ENCODE data around the gene PLCL1.

PLCL1 gene

DNA sequence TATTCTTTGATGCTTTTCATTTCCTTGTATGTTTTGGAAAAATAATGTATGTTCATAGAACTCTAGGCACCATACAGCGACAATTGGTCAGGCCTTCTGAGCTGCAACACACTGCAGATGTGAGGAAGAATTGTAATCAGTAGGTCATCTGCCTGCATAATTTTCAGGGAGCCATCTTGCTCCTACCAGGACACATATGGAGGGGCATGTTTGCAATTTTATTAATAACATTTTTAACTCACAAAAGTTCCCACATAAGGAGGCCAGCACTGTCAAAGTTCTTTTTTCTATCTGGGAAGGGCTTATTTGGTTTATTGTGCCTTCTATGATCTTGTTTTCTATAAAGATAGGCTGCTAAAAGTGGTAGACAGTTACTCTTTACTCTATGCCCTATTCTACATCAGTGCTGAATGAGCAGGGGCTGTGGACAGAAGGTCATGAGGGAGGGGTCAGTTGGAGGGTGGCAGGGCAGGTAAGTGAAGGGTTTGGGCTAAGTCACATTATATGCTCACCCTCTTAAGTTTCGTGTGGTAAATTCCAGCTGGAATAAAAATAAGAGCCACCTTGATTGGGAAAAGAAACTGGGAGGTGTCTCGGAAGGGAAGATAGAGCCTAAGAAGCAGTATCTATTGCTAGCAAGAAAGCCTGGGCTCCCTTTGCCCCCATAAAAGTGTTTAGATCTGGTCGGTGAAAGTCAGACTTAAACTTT, 126.3 kb downstream of the PLCL1 start:
- no peak for TF ChIP-seq EZH2 (IDR thresholded peaks at IDR 0.05)
- TF ChIP-seq POLR2AphosphoS5 (IDR thresholded peaks at IDR 0.05; ENCODE audit: borderline replicate concordance, low read depth, low read length): no peak
- TF ChIP-seq FOXP2 (optimal IDR thresholded peaks at IDR 0.05; ENCODE audit: control extremely low read depth, extremely low read length, insufficient read depth): no peak
- Histone ChIP-seq H3K4me3 (no peak overlapping the region), H3K27ac (no peak overlapping the region), H3K9ac (ENCODE audit: insufficient read length) (no peak overlapping the region), H3K36me3 (ENCODE audit: insufficient read depth, low read length) (no peaks in the 10 kb centered on the region), H3K9me3 (ENCODE audit: low read depth, low read length) (no peaks in the 10 kb centered on the region)
- no peak for DNase-seq (ENCODE audit: low read depth, low spot score)

DNA sequence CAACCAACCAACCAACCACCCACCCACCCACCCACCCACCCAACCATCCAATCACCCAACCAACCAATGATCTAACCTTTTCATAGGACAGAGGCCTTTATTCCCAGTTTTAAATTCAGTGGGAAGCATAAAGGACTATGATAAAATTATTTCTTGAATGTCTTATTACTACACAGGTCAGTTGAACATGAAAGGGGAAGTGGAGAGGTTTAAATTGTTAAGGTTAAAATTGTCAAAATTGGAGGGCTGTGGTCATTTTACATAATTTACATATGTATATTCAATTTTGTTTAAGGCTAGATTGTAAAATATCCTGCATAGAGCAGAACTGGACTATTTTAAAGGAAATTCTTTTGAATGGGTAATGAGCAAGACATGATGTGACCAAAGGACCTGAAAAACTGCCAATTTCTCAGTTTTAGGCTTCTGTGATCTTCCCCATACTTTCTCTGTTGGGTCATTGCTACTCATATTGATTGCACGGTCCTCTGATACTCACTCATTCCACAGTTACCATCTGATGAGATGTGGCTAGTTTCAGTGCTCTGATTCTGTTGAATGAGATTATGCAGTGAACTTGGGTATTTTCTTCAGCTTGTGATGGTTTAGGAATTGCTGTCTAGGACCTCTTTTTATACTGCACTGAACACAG, 127.4 kb downstream of the PLCL1 start:
- Histone ChIP-seq H3K4me3 (no peak overlapping the region), H3K9ac (ENCODE audit: insufficient read length) (no peak overlapping the region), H3K36me3 (ENCODE audit: insufficient read depth, low read length) (no peaks in the 10 kb centered on the region), H3K9me3 (ENCODE audit: low read depth, low read length) (no peaks in the 10 kb centered on the region), H3K27ac (no peak overlapping the region)
- no peak for DNase-seq (ENCODE audit: low read depth, low spot score)
- TF ChIP-seq POLR2AphosphoS5 (IDR thresholded peaks at IDR 0.05; ENCODE audit: borderline replicate concordance, low read depth, low read length) (no peak), EZH2 (IDR thresholded peaks at IDR 0.05) (no peak), FOXP2 (optimal IDR thresholded peaks at IDR 0.05; ENCODE audit: control extremely low read depth, extremely low read length, insufficient read depth) (no peak)

- H3K9me3 ChIP-seq (ENCODE audit: low read depth, low read length): no peaks in the 10 kb centered on the region
- H3K4me3 ChIP-seq: no peak overlapping the region
- no peak overlapping the region for H3K27ac ChIP-seq
- H3K9ac ChIP-seq (ENCODE audit: insufficient read length): no peak overlapping the region
- DNase-seq (ENCODE audit: low read depth, low spot score): no peak
- no peaks in the 10 kb centered on the region for H3K36me3 ChIP-seq (ENCODE audit: insufficient read depth, low read length)
- TF ChIP-seq POLR2AphosphoS5 (IDR thresholded peaks at IDR 0.05; ENCODE audit: borderline replicate concordance, low read depth, low read length) (no peak), FOXP2 (optimal IDR thresholded peaks at IDR 0.05; ENCODE audit: control extremely low read depth, extremely low read length, insufficient read depth) (no peak), EZH2 (IDR thresholded peaks at IDR 0.05) (no peak)
Measured at GRCh38 chr2:197932374-197932773, 128.0 kb downstream of the PLCL1 start.

DNA sequence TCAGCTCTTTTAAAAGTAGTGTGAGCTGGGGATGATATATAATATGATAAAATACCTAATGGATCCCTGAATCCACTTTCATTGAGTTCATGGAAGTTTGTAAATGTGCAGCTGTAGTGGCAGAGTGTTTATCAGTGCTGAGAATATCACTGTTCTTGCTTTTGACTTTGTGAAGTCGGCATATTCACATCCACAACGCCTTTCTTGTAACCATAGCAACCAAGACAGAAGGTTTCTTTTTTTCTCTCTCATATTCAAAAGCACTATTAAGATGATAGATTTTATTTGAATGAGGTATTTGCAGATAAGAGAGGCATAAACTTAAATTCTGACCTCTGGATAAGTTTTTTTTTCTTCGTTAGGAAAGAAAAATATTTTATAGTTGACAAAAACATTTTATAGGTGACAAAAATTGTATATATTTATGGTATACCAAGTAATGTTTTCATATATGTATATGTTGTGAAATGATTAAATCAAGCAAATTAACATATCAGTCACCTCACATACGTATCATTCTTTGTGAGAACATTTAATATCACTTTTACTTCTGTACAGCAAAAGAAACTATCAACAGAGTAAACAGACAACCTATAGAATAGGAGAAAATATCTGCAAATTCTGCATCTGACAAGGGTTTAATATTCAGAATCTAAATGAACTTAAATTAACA, 130.0 kb downstream of the PLCL1 start:
- TF ChIP-seq EZH2 (IDR thresholded peaks at IDR 0.05): no peak
- TF ChIP-seq POLR2AphosphoS5 (IDR thresholded peaks at IDR 0.05; ENCODE audit: borderline replicate concordance, low read depth, low read length): no peak
- no peak for TF ChIP-seq FOXP2 (optimal IDR thresholded peaks at IDR 0.05; ENCODE audit: control extremely low read depth, extremely low read length, insufficient read depth)
- no peak for DNase-seq (ENCODE audit: low read depth, low spot score)
- Histone ChIP-seq H3K9me3 (ENCODE audit: low read depth, low read length) (no peaks in the 10 kb centered on the region), H3K36me3 (ENCODE audit: insufficient read depth, low read length) (no peaks in the 10 kb centered on the region), H3K27ac (peak overlapping the region; percentile 45; the same call in 1 of the 2 replicates), H3K9ac (ENCODE audit: insufficient read length) (no peak overlapping the region), H3K4me3 (no peak overlapping the region; the same call in 1 of the 2 replicates)

DNA sequence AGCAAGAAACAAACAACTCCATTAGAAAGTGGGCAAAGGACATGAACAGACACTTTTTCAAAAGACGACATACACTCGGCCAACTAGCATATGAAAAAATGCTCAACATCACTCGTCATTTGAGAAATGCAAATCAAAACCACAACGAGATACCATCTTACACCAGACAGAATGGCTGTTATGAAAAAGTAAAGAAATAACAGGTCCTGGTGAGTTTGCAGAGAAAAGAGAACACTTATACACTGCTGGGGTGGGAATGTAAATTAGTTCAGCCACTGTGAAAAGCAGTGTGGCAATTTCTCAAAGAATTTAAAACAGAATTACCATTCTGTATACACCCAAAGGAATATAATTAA, 130.5 kb downstream of the PLCL1 start:
- Histone ChIP-seq H3K27ac (peak overlapping the region; percentile 45; the same call in 1 of the 2 replicates), H3K36me3 (ENCODE audit: insufficient read depth, low read length) (no peaks in the 10 kb centered on the region), H3K4me3 (no peak overlapping the region; the same call in 1 of the 2 replicates), H3K9ac (ENCODE audit: insufficient read length) (no peak overlapping the region), H3K9me3 (ENCODE audit: low read depth, low read length) (no peaks in the 10 kb centered on the region)
- DNase-seq (ENCODE audit: low read depth, low spot score): peak; percentile 63
- no peak for TF ChIP-seq FOXP2 (optimal IDR thresholded peaks at IDR 0.05; ENCODE audit: control extremely low read depth, extremely low read length, insufficient read depth)
- no peak for TF ChIP-seq EZH2 (IDR thresholded peaks at IDR 0.05)
- TF ChIP-seq POLR2AphosphoS5 (IDR thresholded peaks at IDR 0.05; ENCODE audit: borderline replicate concordance, low read depth, low read length): no peak

DNA sequence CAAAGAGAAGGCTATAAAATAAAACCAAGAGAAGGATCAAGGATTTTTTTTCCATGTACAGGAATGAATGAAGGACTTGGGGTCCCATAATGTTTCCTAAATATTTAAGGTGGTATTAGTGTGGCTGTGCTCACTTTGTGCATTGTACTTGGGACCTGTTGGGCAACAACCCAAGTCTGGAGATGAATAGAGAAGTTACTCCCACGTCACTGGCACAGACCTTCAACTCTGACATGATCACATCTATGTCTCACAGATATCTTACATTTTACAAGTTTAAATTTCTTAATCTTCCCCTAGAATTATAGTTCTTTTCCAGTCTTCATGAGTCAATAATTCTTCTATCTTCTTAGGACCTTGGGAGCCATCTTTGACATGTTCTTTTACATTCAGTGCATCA, 133.4 kb downstream of the PLCL1 start:
- Histone ChIP-seq H3K9ac (ENCODE audit: insufficient read length) (no peak overlapping the region), H3K36me3 (ENCODE audit: insufficient read depth, low read length) (no peaks in the 10 kb centered on the region), H3K9me3 (ENCODE audit: low read depth, low read length) (no peaks in the 10 kb centered on the region), H3K27ac (no peak overlapping the region), H3K4me3 (no peak overlapping the region)
- no peak for DNase-seq (ENCODE audit: low read depth, low spot score)
- TF ChIP-seq FOXP2 (optimal IDR thresholded peaks at IDR 0.05; ENCODE audit: control extremely low read depth, extremely low read length, insufficient read depth) (no peak), EZH2 (IDR thresholded peaks at IDR 0.05) (no peak), POLR2AphosphoS5 (IDR thresholded peaks at IDR 0.05; ENCODE audit: borderline replicate concordance, low read depth, low read length) (no peak)

DNA sequence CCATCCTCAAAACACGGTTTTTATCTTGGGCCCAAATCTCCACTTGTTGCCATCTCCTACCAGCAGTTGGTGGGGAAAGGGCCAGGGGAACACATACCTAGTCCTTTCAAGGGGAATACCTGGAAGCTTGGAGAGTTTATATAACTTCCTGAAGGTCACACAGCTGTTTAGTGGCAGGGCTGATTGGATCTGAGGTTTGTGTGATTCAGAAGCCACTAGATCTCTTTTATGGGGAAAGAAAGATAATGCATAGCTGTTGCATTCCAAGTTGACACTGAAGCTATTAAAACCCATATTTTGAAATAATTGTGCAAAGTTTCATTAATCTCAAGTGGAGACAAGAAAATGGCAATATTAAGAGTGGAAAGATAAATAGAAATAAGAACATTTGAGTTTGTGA, 134.2 kb downstream of the PLCL1 start:
- Histone ChIP-seq H3K9ac (ENCODE audit: insufficient read length) (no peak overlapping the region), H3K27ac (no peak overlapping the region), H3K36me3 (ENCODE audit: insufficient read depth, low read length) (no peaks in the 10 kb centered on the region), H3K4me3 (no peak overlapping the region), H3K9me3 (ENCODE audit: low read depth, low read length) (no peaks in the 10 kb centered on the region)
- no peak for TF ChIP-seq FOXP2 (optimal IDR thresholded peaks at IDR 0.05; ENCODE audit: control extremely low read depth, extremely low read length, insufficient read depth)
- no peak for DNase-seq (ENCODE audit: low read depth, low spot score)

DNA sequence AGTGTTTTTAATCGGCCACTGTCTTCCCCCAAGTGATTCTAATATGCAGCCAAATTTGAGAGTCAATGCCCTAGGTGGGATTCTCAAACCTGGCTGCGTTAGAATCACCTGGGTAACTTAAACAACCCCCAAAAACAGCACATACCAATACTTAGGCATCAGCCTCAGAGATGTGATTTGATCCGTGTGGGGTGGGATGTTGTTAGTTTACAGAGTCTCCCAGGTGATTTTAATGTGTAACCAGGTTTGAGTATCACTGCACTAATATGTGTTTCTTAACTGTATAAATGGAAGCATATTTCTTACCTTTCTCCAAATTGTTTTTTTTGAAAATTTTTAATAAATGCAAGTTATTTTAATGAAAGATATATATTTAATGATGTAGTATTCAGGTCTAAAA, 135.4 kb downstream of the PLCL1 start:
- Histone ChIP-seq H3K27ac (no peak overlapping the region), H3K9ac (ENCODE audit: insufficient read length) (no peak overlapping the region), H3K36me3 (ENCODE audit: insufficient read depth, low read length) (no peaks in the 10 kb centered on the region), H3K9me3 (ENCODE audit: low read depth, low read length) (no peaks in the 10 kb centered on the region), H3K4me3 (no peak overlapping the region)
- TF ChIP-seq POLR2AphosphoS5 (IDR thresholded peaks at IDR 0.05; ENCODE audit: borderline replicate concordance, low read depth, low read length) (no peak), FOXP2 (optimal IDR thresholded peaks at IDR 0.05; ENCODE audit: control extremely low read depth, extremely low read length, insufficient read depth) (no peak), EZH2 (IDR thresholded peaks at IDR 0.05) (no peak)
- DNase-seq (ENCODE audit: low read depth, low spot score): no peak

Measured in SK-N-MC (cell line).